ENCODE measurements around the gene SPESP1. TPM values are rescaled to one million over a fixed set of nuclear protein-coding genes. Genes with fewer than 3 reads are reported as not detected.
"Not testable (repeated sequence)": the region's sequence is repeated elsewhere in the genome, so short reads cannot be mapped to it uniquely, and the experiment has no call there.

SPESP1 gene
- total RNA-seq, 4 donors from 2014 or later, result 1.2 to 4.1 (median 2.2) TPM

DNA sequence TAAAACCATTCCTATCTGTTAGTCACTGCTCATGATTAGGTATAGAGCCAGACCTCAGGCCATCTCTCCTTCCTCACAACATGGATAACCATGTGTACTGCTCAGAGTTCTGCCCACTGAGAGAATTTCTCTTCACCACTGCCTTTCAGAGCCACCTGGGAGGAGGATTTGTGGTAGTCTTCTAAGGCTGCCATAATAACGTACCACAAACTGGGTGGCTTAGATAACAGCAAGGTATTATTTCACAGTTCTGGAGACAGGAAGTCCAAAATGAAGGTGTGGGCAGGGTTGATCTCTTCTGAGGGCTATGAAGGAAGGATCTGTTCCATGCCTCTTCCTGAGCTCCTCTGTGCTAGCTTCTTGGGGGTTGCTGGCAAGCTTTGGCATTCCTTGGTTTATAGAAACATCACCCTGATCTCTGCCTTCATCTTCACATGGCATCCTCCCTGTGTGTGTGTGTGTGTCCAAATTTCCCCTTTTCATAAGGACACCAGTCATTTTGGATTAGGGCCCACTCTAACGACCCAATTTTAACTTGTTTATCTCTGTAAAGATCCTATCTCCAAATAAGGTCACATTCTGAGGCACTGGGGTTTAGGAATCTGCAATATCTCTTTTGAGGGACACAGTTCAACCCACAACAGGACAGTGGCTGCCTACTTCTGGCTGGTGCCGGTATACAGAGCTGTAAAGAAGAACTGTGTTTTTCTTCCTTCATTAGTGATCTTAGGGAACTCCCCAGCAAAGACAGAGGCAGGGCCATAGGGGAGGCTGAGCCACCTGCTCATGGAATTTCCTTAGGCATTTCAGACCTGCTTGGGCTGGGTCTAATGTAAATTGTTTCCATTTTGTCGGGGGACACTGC lies 42.1 kb downstream of the SPESP1 start:
- TF ChIP-seq POLR2AphosphoS5 (IDR thresholded peaks at IDR 0.05) (no peak), EP300 (IDR thresholded peaks at IDR 0.05) (no peak), POLR2A (IDR thresholded peaks at IDR 0.05) (no peak)
- TF ChIP-seq, protein P1, sequence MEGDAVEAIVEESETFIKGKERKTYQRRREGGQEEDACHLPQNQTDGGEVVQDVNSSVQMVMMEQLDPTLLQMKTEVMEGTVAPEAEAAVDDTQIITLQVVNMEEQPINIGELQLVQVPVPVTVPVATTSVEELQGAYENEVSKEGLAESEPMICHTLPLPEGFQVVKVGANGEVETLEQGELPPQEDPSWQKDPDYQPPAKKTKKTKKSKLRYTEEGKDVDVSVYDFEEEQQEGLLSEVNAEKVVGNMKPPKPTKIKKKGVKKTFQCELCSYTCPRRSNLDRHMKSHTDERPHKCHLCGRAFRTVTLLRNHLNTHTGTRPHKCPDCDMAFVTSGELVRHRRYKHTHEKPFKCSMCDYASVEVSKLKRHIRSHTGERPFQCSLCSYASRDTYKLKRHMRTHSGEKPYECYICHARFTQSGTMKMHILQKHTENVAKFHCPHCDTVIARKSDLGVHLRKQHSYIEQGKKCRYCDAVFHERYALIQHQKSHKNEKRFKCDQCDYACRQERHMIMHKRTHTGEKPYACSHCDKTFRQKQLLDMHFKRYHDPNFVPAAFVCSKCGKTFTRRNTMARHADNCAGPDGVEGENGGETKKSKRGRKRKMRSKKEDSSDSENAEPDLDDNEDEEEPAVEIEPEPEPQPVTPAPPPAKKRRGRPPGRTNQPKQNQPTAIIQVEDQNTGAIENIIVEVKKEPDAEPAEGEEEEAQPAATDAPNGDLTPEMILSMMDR (IDR thresholded peaks at IDR 0.05), result no peak
- Histone ChIP-seq H3K4me3 (no peak overlapping the region), H3K27ac (no peak overlapping the region), H3K27me3 (no peaks in the 10 kb centered on the region), H3K9me3 (peaks cover 4% of the 10 kb centered on the region), H3K36me3 (no peaks in the 10 kb centered on the region), H3K4me1 (no peaks in the 10 kb centered on the region)
- DNase-seq (ENCODE audit: low spot score in 2 of 2), result no peak
- WGBS, result 49% methylated on average over 4 of the region's 4 CpGs

DNA sequence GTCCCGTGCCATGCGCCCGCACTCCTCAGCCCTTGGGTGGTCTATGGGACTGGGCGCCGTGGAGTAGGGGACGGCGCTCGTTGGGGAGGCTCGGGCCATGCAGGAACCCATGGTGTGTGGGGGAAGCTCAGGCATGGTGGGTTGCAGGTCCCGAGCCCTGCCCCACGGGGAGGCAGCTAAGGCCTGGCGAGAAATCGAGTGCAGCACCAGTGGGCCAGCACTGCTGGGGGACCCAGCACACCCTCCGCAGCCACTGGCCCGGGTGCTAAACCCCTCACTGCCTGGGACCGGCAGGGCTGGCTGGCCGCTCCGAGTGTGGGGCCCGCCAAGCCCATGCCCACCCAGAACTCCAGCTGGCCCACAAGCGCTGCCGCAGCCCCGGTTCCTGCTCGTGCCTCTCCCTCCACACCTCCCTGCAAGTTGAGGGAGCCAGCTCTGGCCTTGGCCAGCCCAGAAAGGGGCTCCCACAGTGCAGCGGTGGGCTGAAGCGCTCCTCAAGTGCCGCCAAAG lies 45.4 kb downstream of the SPESP1 start:
- H3K9me3 ChIP-seq; H3K4me3 ChIP-seq; H3K27ac ChIP-seq; H3K36me3 ChIP-seq; DNase-seq (ENCODE audit: low spot score in 2 of 2); H3K4me1 ChIP-seq: not testable (repeated sequence)
- WGBS, result 93% methylated on average over 10 of the region's 26 CpGs
- peaks cover 14% of the 10 kb centered on the region for H3K27me3 ChIP-seq

DNA sequence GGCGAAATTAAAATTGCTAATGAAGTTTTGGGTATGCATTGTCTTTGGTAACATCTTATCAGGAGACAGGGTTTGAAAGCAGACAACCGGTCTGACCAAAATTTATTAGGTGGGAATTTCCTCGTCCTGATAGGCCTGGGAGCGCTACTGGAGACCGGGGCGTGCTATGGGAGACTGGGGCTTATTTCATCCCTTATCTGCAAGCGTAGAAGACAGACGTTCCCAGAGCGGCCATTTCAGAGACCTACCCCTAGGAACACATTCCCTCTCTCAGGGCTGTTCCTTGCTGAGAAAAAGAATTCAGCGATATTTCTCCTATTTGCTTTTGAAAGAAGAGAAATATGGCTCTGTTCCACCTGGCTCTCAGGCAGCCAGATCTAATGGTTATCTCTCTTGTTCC lies 47.1 kb downstream of the SPESP1 start:
- not testable (repeated sequence) for H3K9me3 ChIP-seq; H3K27ac ChIP-seq; H3K4me3 ChIP-seq; H3K36me3 ChIP-seq; DNase-seq (ENCODE audit: low spot score in 2 of 2); H3K4me1 ChIP-seq
- 89% methylated on average over 10 of the region's 10 CpGs for WGBS
- peaks cover 22% of the 10 kb centered on the region for H3K27me3 ChIP-seq

DNA sequence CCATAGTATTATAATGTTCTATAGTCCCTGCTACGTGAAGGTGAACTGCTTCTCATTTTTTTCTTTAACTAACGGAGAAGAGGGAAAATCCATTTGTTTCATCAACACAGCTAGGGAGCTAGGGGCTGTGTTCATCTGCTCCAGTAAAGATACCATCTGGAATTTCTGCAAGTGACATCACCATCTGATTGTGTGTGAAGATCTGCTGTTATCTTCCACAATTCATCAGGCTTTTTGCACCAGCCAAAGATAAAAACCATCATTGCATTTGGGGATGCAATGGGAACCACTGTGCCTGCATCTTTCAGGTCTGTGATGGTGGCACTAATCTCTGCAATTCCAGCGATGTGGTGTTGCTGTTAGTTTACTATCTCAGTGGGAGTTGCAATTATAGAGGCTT lies 48.7 kb downstream of the SPESP1 start:
- no peak overlapping the region for H3K4me3 ChIP-seq
- TF ChIP-seq EP300 (IDR thresholded peaks at IDR 0.05) (no peak), POLR2AphosphoS5 (IDR thresholded peaks at IDR 0.05) (no peak)
- TF ChIP-seq, protein P1 (IDR thresholded peaks at IDR 0.05), result no peak
- 76% methylated on average over 3 of the region's 3 CpGs for WGBS

DNA sequence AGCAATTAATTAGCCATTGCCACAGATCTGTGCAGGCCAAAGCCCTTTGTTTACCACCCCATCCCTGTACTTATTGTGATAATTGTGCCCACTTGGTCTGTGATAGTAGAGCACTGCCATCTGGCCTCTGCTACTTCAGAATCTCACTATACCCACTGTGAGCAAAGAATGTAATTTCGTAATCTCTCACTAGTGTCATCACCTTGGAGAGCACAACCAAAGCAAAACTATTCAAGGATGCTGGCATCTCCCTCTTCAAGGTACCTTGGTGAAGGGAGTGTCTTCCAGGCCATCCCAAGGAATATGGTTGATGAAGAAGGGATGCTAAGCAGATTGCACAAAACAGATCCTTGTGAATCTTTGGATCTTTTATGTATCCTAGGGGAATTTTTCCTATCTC lies 49.5 kb downstream of the SPESP1 start:
- Histone ChIP-seq H3K27me3 (peaks cover 27% of the 10 kb centered on the region), H3K36me3 (no peaks in the 10 kb centered on the region), H3K4me3 (no peak overlapping the region), H3K9me3 (no peaks in the 10 kb centered on the region), H3K27ac (no peak overlapping the region), H3K4me1 (no peaks in the 10 kb centered on the region)
- 88% methylated on average over 1 of the region's 1 CpG for WGBS
- no peak for TF ChIP-seq POLR2AphosphoS5 (IDR thresholded peaks at IDR 0.05)
- TF ChIP-seq POLR2A (IDR thresholded peaks at IDR 0.05), result no peak
- no peak for TF ChIP-seq EP300 (IDR thresholded peaks at IDR 0.05)
- TF ChIP-seq, protein P1 (IDR thresholded peaks at IDR 0.05), result no peak
- no peak for DNase-seq (ENCODE audit: low spot score in 2 of 2)

More for the DNA sequence above, 48.7 kb downstream of the SPESP1 start:
- no peak for DNase-seq (ENCODE audit: low spot score in 2 of 2)
- Histone ChIP-seq H3K4me1 (no peaks in the 10 kb centered on the region), H3K9me3 (no peaks in the 10 kb centered on the region), H3K36me3 (no peaks in the 10 kb centered on the region), H3K27me3 (peaks cover 26% of the 10 kb centered on the region), H3K27ac (no peak overlapping the region)

DNA sequence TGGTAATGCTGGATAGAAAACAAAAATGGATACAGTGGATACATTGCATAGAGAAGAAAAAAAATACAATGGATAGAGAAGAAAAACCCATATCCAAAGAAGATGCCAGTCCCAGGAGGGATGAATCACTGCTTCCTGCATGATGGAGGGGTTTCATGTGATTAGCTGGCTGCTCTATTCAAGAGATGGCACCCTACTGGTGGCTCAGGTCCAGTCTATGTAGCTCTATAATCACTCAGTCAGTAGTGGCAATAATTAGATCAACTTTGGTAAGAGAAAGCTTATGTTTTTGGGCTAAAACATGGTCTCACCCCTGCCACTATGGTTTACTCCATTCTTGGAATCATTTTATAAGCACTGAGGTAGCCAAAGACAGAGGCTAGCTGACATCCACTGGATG lies 50.5 kb downstream of the SPESP1 start:
- Histone ChIP-seq H3K27ac (no peak overlapping the region), H3K36me3 (no peaks in the 10 kb centered on the region), H3K27me3 (peaks cover 27% of the 10 kb centered on the region), H3K9me3 (no peaks in the 10 kb centered on the region), H3K4me1 (no peaks in the 10 kb centered on the region), H3K4me3 (no peak overlapping the region)
- TF ChIP-seq, protein P1 (IDR thresholded peaks at IDR 0.05), result no peak
- TF ChIP-seq POLR2A (IDR thresholded peaks at IDR 0.05) (no peak), EP300 (IDR thresholded peaks at IDR 0.05) (no peak), POLR2AphosphoS5 (IDR thresholded peaks at IDR 0.05) (no peak)
- DNase-seq (ENCODE audit: low spot score in 2 of 2), result no peak
